ENCODE results near the gene ERN1. TPM values are rescaled to one million over a fixed set of nuclear protein-coding genes. Genes with fewer than 3 reads are reported as not detected.

Gene ERN1
- total RNA-seq, 4 donors from 2014 or later = 8.4 to 12.8 (median 12.1) TPM

GRCh38 chr17:63995626-63996025 lies 134.3 kb downstream of the ERN1 start:
- Histone ChIP-seq H3K4me1 (peaks cover 0 to 19% (median 7%) of the 10 kb centered on the region in 3 donors), H3K9me3 (no peaks in the 10 kb centered on the region), H3K27ac (no peak overlapping the region), H3K27me3 (peaks cover 64% of the 10 kb centered on the region), H3K36me3 (no peaks in the 10 kb centered on the region), H3K4me3 (no peak overlapping the region)
- TF ChIP-seq EP300 (IDR thresholded peaks at IDR 0.05) = no peak
- no peak for TF ChIP-seq POLR2AphosphoS5 (IDR thresholded peaks at IDR 0.05)
- no peak for TF ChIP-seq CTCF (IDR thresholded peaks at IDR 0.05)
- TF ChIP-seq POLR2A (IDR thresholded peaks at IDR 0.05) = no peak
- WGBS, 2 donors (ENCODE audit: low coverage in 1 of 2) = 77 to 92% methylated on average over 2 to 5 of the region's 5 CpGs
- no peak for ATAC-seq

GRCh38 chr17:63993368-63993985 lies 136.5 kb downstream of the ERN1 start:
- Histone ChIP-seq H3K4me1 (peaks cover 0 to 24% (median 7%) of the 10 kb centered on the region in 3 donors), H3K9me3 (no peaks in the 10 kb centered on the region), H3K27me3 (peaks cover 65% of the 10 kb centered on the region), H3K36me3 (no peaks in the 10 kb centered on the region), H3K4me3 (no peak overlapping the region), H3K27ac (no peak overlapping the region)
- WGBS, 2 donors (ENCODE audit: low coverage in 1 of 2) = no CpG with 5 or more reads among the region's 3 CpGs
- TF ChIP-seq POLR2AphosphoS5 (IDR thresholded peaks at IDR 0.05) (no peak), EP300 (IDR thresholded peaks at IDR 0.05) (no peak), POLR2A (IDR thresholded peaks at IDR 0.05) (no peak), CTCF (IDR thresholded peaks at IDR 0.05) (no peak)
- no peak for ATAC-seq

GRCh38 chr17:63991611-63992010 lies 138.3 kb downstream of the ERN1 start:
- Histone ChIP-seq H3K4me3 (no peak overlapping the region), H3K9me3 (no peaks in the 10 kb centered on the region), H3K27ac (no peak overlapping the region), H3K36me3 (no peaks in the 10 kb centered on the region), H3K27me3 (peaks cover 57% of the 10 kb centered on the region), H3K4me1 (peaks cover 0 to 29% (median 13%) of the 10 kb centered on the region in 3 donors)
- WGBS, 2 donors (ENCODE audit: low coverage in 1 of 2) = 78 to 100% methylated on average over 1 to 6 of the region's 11 CpGs
- TF ChIP-seq EP300 (IDR thresholded peaks at IDR 0.05) (no peak), CTCF (IDR thresholded peaks at IDR 0.05) (no peak), POLR2A (IDR thresholded peaks at IDR 0.05) (no peak), POLR2AphosphoS5 (IDR thresholded peaks at IDR 0.05) (no peak)
- no peak for ATAC-seq

- no peak for TF ChIP-seq CTCF (IDR thresholded peaks at IDR 0.05)
- WGBS, 2 donors (ENCODE audit: low coverage in 1 of 2) = 84 to 89% methylated on average over 10 to 18 of the region's 21 CpGs
- no peaks in the 10 kb centered on the region for H3K9me3 ChIP-seq
- H3K4me1 ChIP-seq = peaks cover 0 to 42% (median 22%) of the 10 kb centered on the region in 3 donors
- H3K4me3 ChIP-seq = no peak overlapping the region
- H3K36me3 ChIP-seq = no peaks in the 10 kb centered on the region
- ATAC-seq = no peak
- peaks cover 51% of the 10 kb centered on the region for H3K27me3 ChIP-seq
- H3K27ac ChIP-seq = no peak overlapping the region
Observed at GRCh38 chr17:63989622-63990345, 140.2 kb downstream of the ERN1 start.

Small RNAs within 50 kb of the gene (small RNA-seq; reads per million reads assigned to genes)
- 90,106 to 244,165 (median 179,641) reads per million in 4 donors for gene SNORD104

Other genes with a start within 250 kb of the ERN1 start
- not detected for gene GH2, start 248.2 kb downstream of the ERN1 start, total RNA-seq
- not detected for gene CSH1, start 233.6 kb downstream of the ERN1 start, total RNA-seq
- not detected for gene CSHL1, start 218.9 kb downstream of the ERN1 start, total RNA-seq
- not detected for gene GH1, start 211.3 kb downstream of the ERN1 start, total RNA-seq
- 1 to 10 TPM in 3 of 4 donors, not detected in 1; 2.0 to 5.9 (median 3.3) TPM for gene CD79B, start 197.8 kb downstream of the ERN1 start, total RNA-seq
- gene SCN4A, start 157.2 kb downstream of the ERN1 start, total RNA-seq = under 1 TPM; 0.15 to 0.47 (median 0.35) TPM
- 1 to 10 TPM in 1 of 4 donors, under 1 TPM in 2, not detected in 1; 0.23 to 1.1 (median 0.57) TPM for gene PRR29, start 131.8 kb downstream of the ERN1 start, total RNA-seq
- gene ICAM2, start 109.5 kb downstream of the ERN1 start, total RNA-seq = 10 to 100 TPM in 3 of 4 donors, 1 to 10 TPM in 1; 7.2 to 71.1 (median 36.7) TPM
- gene TEX2, start 133.1 kb upstream of the ERN1 start, total RNA-seq = 10 to 100 TPM; 37.8 to 60.9 (median 47.0) TPM

Measured in gastroesophageal sphincter (tissue), 4 donors.